ENCODE data around the gene AQP3.
"Not testable (repeated sequence)": the region's sequence is repeated elsewhere in the genome, so short reads cannot be mapped to it uniquely, and the experiment has no call there.

The AQP3 gene

GRCh38 chr9:33459115-33459514, 11.7 kb upstream of the AQP3 start:
- no peak for DNase-seq (ENCODE audit: extremely low spot score)
- ChIA-PET CTCF (interaction anchor here (1.0 to 2.5 kb wide), 5 partner anchors 8 to 43 kb away, joined by 3 to 18 read pairs (median 6); partner anchors contain the start of gene AQP3), POLR2A (interaction anchor here (2.2 kb wide), 1 partner anchor 15 kb away, joined by 5 read pairs; the partner anchor contains the start of gene NOL6)
- no peak for TF ChIP-seq CTCF (IDR thresholded peaks at IDR 0.05; ENCODE audit: control extremely low read depth, extremely low read depth, low read depth, missing control alignments)

- DNase-seq (ENCODE audit: extremely low spot score), result peak; percentile 61
- ChIA-PET POLR2A (interaction anchor here (2.2 kb wide), 1 partner anchor 15 kb away, joined by 5 read pairs; the partner anchor contains the start of gene NOL6), CTCF (interaction anchor here (1.1 to 2.5 kb wide), 7 partner anchors 8 to 84 kb away, joined by 3 to 18 read pairs (median 6); partner anchors contain the start of genes AQP3 and NOL6)
- no peak for TF ChIP-seq CTCF (IDR thresholded peaks at IDR 0.05; ENCODE audit: control extremely low read depth, extremely low read depth, low read depth, missing control alignments)
These were observed 11.1 kb upstream of the AQP3 start for GRCh38 chr9:33458444-33458843.

GRCh38 chr9:33455945-33456344, 8.6 kb upstream of the AQP3 start:
- POLR2A ChIA-PET, result no interaction called here
- DNase-seq (ENCODE audit: extremely low spot score), result no peak
- TF ChIP-seq CTCF (IDR thresholded peaks at IDR 0.05; ENCODE audit: control extremely low read depth, extremely low read depth, low read depth, missing control alignments), result no peak
- CTCF ChIA-PET, result interaction anchor here (1.1 to 11.3 kb wide), 4 partner anchors 8 to 52 kb away, joined by 3 to 174 read pairs (median 23); partner anchors contain the start of gene NOL6

GRCh38 chr9:33455456-33455855, 8.1 kb upstream of the AQP3 start:
- DNase-seq (ENCODE audit: extremely low spot score), result not testable (repeated sequence)
- POLR2A ChIA-PET, result interaction anchor here (0.7 kb wide), 1 partner anchor 12 kb away, joined by 5 read pairs; no protein-coding TSS in a partner anchor
- CTCF ChIA-PET, result interaction anchor here (1.1 to 11.3 kb wide), 4 partner anchors 9 to 52 kb away, joined by 3 to 174 read pairs (median 23); partner anchors contain the start of gene NOL6

GRCh38 chr9:33454661-33455026, 7.3 kb upstream of the AQP3 start:
- ChIA-PET POLR2A (interaction anchor here (1.1 kb wide), 1 partner anchor 18 kb away, joined by 3 read pairs; no protein-coding TSS in a partner anchor), CTCF (interaction anchor here (1.0 to 11.3 kb wide), 6 partner anchors 10 to 80 kb away, joined by 3 to 174 read pairs (median 29); partner anchors contain the start of gene NOL6)
- not testable (repeated sequence) for DNase-seq (ENCODE audit: extremely low spot score)

- CTCF ChIA-PET, result interaction anchor here (0.8 to 11.3 kb wide), 13 partner anchors 10 to 268 kb away, joined by 3 to 174 read pairs (median 7); partner anchors contain the start of gene NOL6
- DNase-seq (ENCODE audit: extremely low spot score), result peak; percentile 43
- no peak for TF ChIP-seq CTCF (IDR thresholded peaks at IDR 0.05; ENCODE audit: control extremely low read depth, extremely low read depth, low read depth, missing control alignments)
- POLR2A ChIA-PET, result interaction anchor here (1.1 kb wide), 1 partner anchor 18 kb away, joined by 3 read pairs; no protein-coding TSS in a partner anchor
These were observed 6.7 kb upstream of the AQP3 start for GRCh38 chr9:33453999-33454660.

GRCh38 chr9:33453286-33453860, 6.0 kb upstream of the AQP3 start:
- DNase-seq (ENCODE audit: extremely low spot score), result no peak

More at GRCh38 chr9:33453286-33453860, 6.0 kb upstream of the AQP3 start:
- no peak for TF ChIP-seq CTCF (IDR thresholded peaks at IDR 0.05; ENCODE audit: control extremely low read depth, extremely low read depth, low read depth, missing control alignments)
- CTCF ChIA-PET, result interaction anchor here (0.7 to 11.3 kb wide), 26 partner anchors 9 to 268 kb away, joined by 3 to 174 read pairs (median 5); partner anchors contain the start of gene NOL6
- POLR2A ChIA-PET, result interaction anchor here (1.1 kb wide), 1 partner anchor 19 kb away, joined by 3 read pairs; no protein-coding TSS in a partner anchor

All from GM10248 (cell line).